Gastroesophageal sphincter (tissue), 4 donors: ENCODE measurements around the gene TEKT3. TPM values are rescaled to one million over a fixed set of nuclear protein-coding genes. Genes with fewer than 3 reads are reported as not detected.

Experiments
- ATAC-seq: fragments of 150-250 bp; one replicate; pipeline ENCODE4 v1.9.1; 2016; ENCODE audit warnings: mild to moderate bottlenecking, moderate library complexity
- H3K27ac ChIP-seq, 4 donors: fragments of 200-600 bp; sonication (generic) in 3 of 4; 1 replicate in 3 of 4; 2 replicates in 1 of 4; pipeline ENCODE4 v1.5.1; 2016 to 2019
- H3K27me3 ChIP-seq: fragments of 200-600 bp; sonication (generic); one replicate; pipeline ENCODE4 v1.5.1; 2019
- H3K36me3 ChIP-seq, 2 donors: fragments of 200-600 bp; sonication (generic); one replicate each; pipeline ENCODE4 v1.5.1; 2019; ENCODE audit warnings: control low read depth in 1 of 2
- H3K4me1 ChIP-seq, 3 donors: fragments of 200-600 bp; sonication (generic); 1 replicate in 2 of 3; 2 replicates in 1 of 3; pipeline ENCODE4 v1.5.1; 2016 to 2019; ENCODE audit warnings: control low read depth in 2 of 3
- H3K4me3 ChIP-seq, 2 donors: fragments of 200-600 bp; sonication (generic); one replicate each; pipeline ENCODE4 v1.5.1; 2019; ENCODE audit warnings: mild to moderate bottlenecking in 1 of 2, moderate library complexity in 1 of 2
- H3K9me3 ChIP-seq, 3 donors: fragments of 200-600 bp; sonication (generic); one replicate each; pipeline ENCODE4 v1.5.1; 2017 to 2019; ENCODE audit warnings: control low read depth in 2 of 3
- CTCF ChIP-seq, 4 experiments: fragments of 200-600 bp in 2 of 4; fragments of 450-650 bp in 2 of 4; sonication (generic) in 1 of 4; IDR thresholded peaks; one replicate each; pipeline ENCODE4 v1.5.1; 2017 to 2019; ENCODE audit warnings: antibody characterized with exemption in 4 of 4, mild to moderate bottlenecking in 2 of 4, moderate library complexity in 2 of 4
- EP300 ChIP-seq: sonication (generic); formaldehyde crosslinking; IDR thresholded peaks from one replicate; pipeline ENCODE4 v1.6.1; 2017; ENCODE audit warnings: antibody characterized with exemption, mild to moderate bottlenecking
- POLR2A ChIP-seq, 2 donors: fragments of 450-650 bp; IDR thresholded peaks; one replicate each; pipeline ENCODE4 v1.6.1; 2017; ENCODE audit warnings: antibody characterized with exemption in 2 of 2, mild to moderate bottlenecking in 2 of 2, moderate library complexity in 1 of 2
- POLR2AphosphoS5 ChIP-seq: sonication (generic); formaldehyde crosslinking; IDR thresholded peaks from one replicate; pipeline ENCODE4 v1.6.1; 2017; ENCODE audit warnings: antibody characterized with exemption
- WGBS, 2 donors: methylation state at CpG; one replicate each; pipeline ENCODE4 v1.1.5; 2018; ENCODE audit warnings: low coverage in 1 of 2; 5-methylcytosine and 5-hydroxymethylcytosine counted together
- total RNA-seq, 4 donors: library from RNA; depleted of rRNA; stranded (reverse); fragments of >200 nt; gene quantifications; one replicate each; pipeline ENCODE4 v1.1.0, GENCODE V29; 2016

The TEKT3 gene
- total RNA-seq, 4 donors from 2014 or later: 2.6 TPM; not detected in 3

GRCh38 chr17:15293558-15293957 lies 47.8 kb downstream of the TEKT3 start:
- Histone ChIP-seq H3K4me1 (no peaks in the 10 kb centered on the region), H3K36me3 (no peaks in the 10 kb centered on the region), H3K4me3 (no peak overlapping the region), H3K27me3 (no peaks in the 10 kb centered on the region), H3K9me3 (no peaks in the 10 kb centered on the region), H3K27ac (no peak overlapping the region)
- TF ChIP-seq POLR2A (IDR thresholded peaks at IDR 0.05): no peak
- no peak for TF ChIP-seq CTCF (IDR thresholded peaks at IDR 0.05)
- TF ChIP-seq EP300: no peak
- no peak for TF ChIP-seq POLR2AphosphoS5
- ATAC-seq: no peak
- 85 to 86% methylated on average over 2 to 3 of the region's 3 CpGs for WGBS, 2 donors

- 87 to 100% methylated on average over 2 to 8 of the region's 8 CpGs for WGBS, 2 donors
Observed at GRCh38 chr17:15291674-15292361, 49.6 kb downstream of the TEKT3 start.

GRCh38 chr17:15290605-15291004 lies 50.8 kb downstream of the TEKT3 start:
- no peaks in the 10 kb centered on the region for H3K27me3 ChIP-seq
- no peaks in the 10 kb centered on the region for H3K9me3 ChIP-seq
- WGBS, 2 donors: 88 to 100% methylated on average over 3 to 5 of the region's 6 CpGs
- ATAC-seq: no peak
- H3K4me3 ChIP-seq: no peak overlapping the region
- TF ChIP-seq POLR2AphosphoS5 (no peak), CTCF (IDR thresholded peaks at IDR 0.05) (no peak), POLR2A (IDR thresholded peaks at IDR 0.05) (no peak), EP300 (no peak)
- peaks cover 0 to 11% (median 0%) of the 10 kb centered on the region in 3 donors for H3K4me1 ChIP-seq
- no peaks in the 10 kb centered on the region for H3K36me3 ChIP-seq
- H3K27ac ChIP-seq: no peak overlapping the region

More at GRCh38 chr17:15291674-15292361, 49.6 kb downstream of the TEKT3 start:
- Histone ChIP-seq H3K27ac (no peak overlapping the region), H3K27me3 (no peaks in the 10 kb centered on the region), H3K4me1 (peaks cover 0 to 11% (median 0%) of the 10 kb centered on the region in 3 donors), H3K9me3 (no peaks in the 10 kb centered on the region), H3K36me3 (no peaks in the 10 kb centered on the region), H3K4me3 (no peak overlapping the region)
- ATAC-seq: no peak
- TF ChIP-seq CTCF (IDR thresholded peaks at IDR 0.05) (no peak), POLR2A (IDR thresholded peaks at IDR 0.05) (no peak), EP300 (no peak), POLR2AphosphoS5 (no peak)

GRCh38 chr17:15289285-15290183 lies 51.9 kb downstream of the TEKT3 start:
- no peak for ATAC-seq
- H3K4me1 ChIP-seq: peaks cover 0 to 11% (median 0%) of the 10 kb centered on the region in 3 donors
- H3K9me3 ChIP-seq: no peaks in the 10 kb centered on the region
- H3K4me3 ChIP-seq: no peak overlapping the region
- H3K36me3 ChIP-seq: no peaks in the 10 kb centered on the region
- no peaks in the 10 kb centered on the region for H3K27me3 ChIP-seq
- WGBS, 2 donors: 80 to 86% methylated on average over 17 to 19 of the region's 22 CpGs
- H3K27ac ChIP-seq: no peak overlapping the region
- TF ChIP-seq EP300 (no peak), CTCF (IDR thresholded peaks at IDR 0.05) (no peak), POLR2AphosphoS5 (no peak), POLR2A (IDR thresholded peaks at IDR 0.05) (no peak)
